Transverse colon (tissue), 4 donors: ENCODE data around the gene BCL11A. TPM values are rescaled to one million over a fixed set of nuclear protein-coding genes. Genes with fewer than 3 reads are reported as not detected.
A peak's percentile ranks its signal among the peaks of the same experiment; 100 is the strongest.

ENCODE experiments used
- DNase-seq: peaks from one replicate; pipeline ENCODE4 v3.0.0-alpha.2; 2019
- H3K27ac ChIP-seq, 4 donors: fragments of 200-600 bp; sonication (generic); 2 replicates each; pipeline ENCODE4 v1.5.1; 2016 to 2018; ENCODE audit warnings: inconsistent platforms in 4 of 4
- H3K27me3 ChIP-seq: fragments of 200-600 bp; sonication (generic); 2 replicates; pipeline ENCODE4 v1.5.1; 2017; ENCODE audit warnings: inconsistent platforms
- H3K36me3 ChIP-seq, 4 donors: fragments of 200-600 bp; sonication (generic); 2 replicates each; pipeline ENCODE4 v1.5.1; 2017 to 2019; ENCODE audit warnings: inconsistent platforms in 4 of 4
- H3K4me1 ChIP-seq, 4 donors: fragments of 200-600 bp; sonication (generic); 2 replicates each; pipeline ENCODE4 v1.5.1; 2017 to 2020; ENCODE audit warnings: inconsistent platforms in 4 of 4
- H3K4me3 ChIP-seq, 4 donors: fragments of 200-600 bp; sonication (generic); 1 replicate in 1 of 4; 2 replicates in 3 of 4; pipeline versions ENCODE4 v1.5.1 to v1.6.1; 2017 to 2019; ENCODE audit warnings: inconsistent platforms in 4 of 4
- H3K9me3 ChIP-seq, 2 donors: fragments of 200-600 bp; sonication (generic); 2 replicates each; pipeline ENCODE4 v1.5.1; 2017 to 2019; ENCODE audit warnings: inconsistent platforms in 2 of 2
- EP300 ChIP-seq: sonication (generic); formaldehyde crosslinking; IDR thresholded peaks from one replicate; pipeline ENCODE4 v1.6.1; 2017; ENCODE audit warnings: antibody characterized with exemption, low read depth
- POLR2A ChIP-seq: fragments of 450-650 bp; IDR thresholded peaks from one replicate; pipeline ENCODE4 v1.6.1; 2016; ENCODE audit warnings: antibody characterized with exemption, mild to moderate bottlenecking, moderate library complexity
- POLR2AphosphoS5 ChIP-seq, 3 donors: sonication (generic); formaldehyde crosslinking; IDR thresholded peaks; one replicate each; pipeline ENCODE4 v1.6.1; 2016; ENCODE audit warnings: antibody characterized with exemption in 3 of 3
- WGBS, 2 donors: methylation state at CpG; one replicate each; pipeline ENCODE4 v1.1.5; 2018; ENCODE audit warnings: low coverage in 1 of 2; 5-methylcytosine and 5-hydroxymethylcytosine counted together
- in situ Hi-C, 4 donors: fragments of 200-750 bp; cut with MboI; loops; one replicate each; pipeline versions ENCODE4 v1.15.0 to v1.15.1; 2017; ENCODE audit warnings: low sequenced_read_pairs in 3 of 4, low pct_ligation_motif_present in 1 of 4, low pct_unique_long_range_greater_than_20kb in 1 of 4
- intact Hi-C: fragments of 100-400 bp; cut with DNase I; formaldehyde crosslinking; loops from one replicate; pipeline ENCODE4 v1.15.1; 2023; ENCODE audit warnings: low total_unique reads
- total RNA-seq, 4 donors: library from RNA; depleted of rRNA; stranded (reverse); fragments of >200 nt; gene quantifications; one replicate each; pipeline ENCODE4 v1.1.0, GENCODE V29; 2016
- TF ChIP-seq, protein P1 (sequence below), 5 experiments: fragments of 200-600 bp in 3 of 5; fragments of 450-650 bp in 2 of 5; sonication (generic) in 3 of 5; IDR thresholded peaks; 1 replicate in 2 of 5; 2 replicates in 3 of 5; pipeline ENCODE4 v1.5.1; 2016 to 2017; ENCODE audit warnings: antibody characterized with exemption in 5 of 5, inconsistent platforms in 3 of 5, mild to moderate bottlenecking in 2 of 5, moderate library complexity in 1 of 5

BCL11A gene
- total RNA-seq, 4 donors from 2014 or later = 11.3 to 38.1 (median 19.9) TPM

DNA sequence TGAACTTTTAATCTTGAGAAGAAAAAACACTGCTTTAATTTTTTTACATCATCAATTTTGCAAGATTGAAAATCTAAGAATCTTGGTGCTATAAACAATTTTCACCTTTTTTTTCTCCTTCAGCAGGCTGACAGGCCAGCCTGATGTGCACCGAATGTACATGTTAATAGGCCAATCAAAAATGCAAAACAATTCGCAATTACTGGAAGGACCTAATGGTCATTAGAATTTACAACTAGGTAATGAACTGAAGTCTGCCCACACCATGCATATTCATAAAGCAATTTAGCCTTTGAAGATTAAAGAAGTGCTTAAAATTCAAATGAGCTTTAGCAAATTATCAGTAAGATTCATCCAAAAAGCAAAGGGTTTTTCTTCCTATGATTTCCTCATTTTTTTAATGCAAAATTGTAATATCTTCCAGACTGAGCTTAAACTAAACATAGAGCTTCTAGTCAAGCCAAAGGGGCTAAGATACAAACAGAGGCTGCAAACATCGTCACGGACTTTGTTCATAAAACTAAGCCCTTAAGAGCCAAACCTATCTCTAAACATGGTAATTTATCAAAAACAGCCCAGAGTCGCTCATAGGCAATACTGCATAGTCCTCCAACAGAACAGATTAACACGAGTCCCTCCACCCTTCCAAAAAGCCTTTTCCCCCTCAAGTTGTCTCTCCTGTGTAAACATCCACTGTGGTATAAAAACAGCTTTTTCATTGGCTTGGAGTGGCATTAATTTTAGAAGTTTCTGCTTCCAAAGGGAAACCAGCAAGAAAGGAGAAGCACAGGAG lies 18.4 kb downstream of the BCL11A start:
- 34 to 59% methylated on average over 6 of the region's 6 CpGs for WGBS, 2 donors

DNA sequence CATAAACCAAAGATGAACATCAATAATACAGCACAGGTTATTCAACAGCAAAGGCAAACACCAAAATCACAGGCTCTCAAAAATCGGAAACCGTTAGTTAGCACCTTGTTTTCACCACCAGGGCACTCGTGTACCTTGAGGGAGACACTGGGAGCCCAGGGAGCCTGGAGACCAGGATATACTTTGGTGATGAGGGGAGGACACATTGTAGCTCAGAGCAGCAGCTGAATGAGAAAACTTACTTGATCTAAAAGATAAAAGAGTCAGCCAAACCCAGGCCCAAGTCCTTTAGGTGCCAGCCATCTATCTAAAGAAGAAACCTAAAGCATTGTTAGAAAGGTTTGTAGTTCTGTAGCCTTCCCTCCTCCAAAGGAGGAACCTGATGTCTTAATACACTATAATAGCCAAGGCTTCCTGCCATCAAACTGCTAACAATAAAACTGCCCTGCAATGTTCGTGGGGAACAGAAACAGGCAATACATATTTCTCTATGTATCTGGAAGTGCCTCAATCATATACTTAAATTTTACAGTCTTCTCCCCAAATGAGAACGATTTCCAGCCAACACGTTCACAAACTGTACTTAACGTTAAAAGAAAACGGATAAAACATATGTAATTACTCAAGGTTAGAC lies 19.3 kb downstream of the BCL11A start:
- in situ Hi-C loops = no loop called here
- TF ChIP-seq POLR2A (no peak), POLR2AphosphoS5 (IDR thresholded peaks at IDR 0.05) (no peak)
- TF ChIP-seq, protein P1, sequence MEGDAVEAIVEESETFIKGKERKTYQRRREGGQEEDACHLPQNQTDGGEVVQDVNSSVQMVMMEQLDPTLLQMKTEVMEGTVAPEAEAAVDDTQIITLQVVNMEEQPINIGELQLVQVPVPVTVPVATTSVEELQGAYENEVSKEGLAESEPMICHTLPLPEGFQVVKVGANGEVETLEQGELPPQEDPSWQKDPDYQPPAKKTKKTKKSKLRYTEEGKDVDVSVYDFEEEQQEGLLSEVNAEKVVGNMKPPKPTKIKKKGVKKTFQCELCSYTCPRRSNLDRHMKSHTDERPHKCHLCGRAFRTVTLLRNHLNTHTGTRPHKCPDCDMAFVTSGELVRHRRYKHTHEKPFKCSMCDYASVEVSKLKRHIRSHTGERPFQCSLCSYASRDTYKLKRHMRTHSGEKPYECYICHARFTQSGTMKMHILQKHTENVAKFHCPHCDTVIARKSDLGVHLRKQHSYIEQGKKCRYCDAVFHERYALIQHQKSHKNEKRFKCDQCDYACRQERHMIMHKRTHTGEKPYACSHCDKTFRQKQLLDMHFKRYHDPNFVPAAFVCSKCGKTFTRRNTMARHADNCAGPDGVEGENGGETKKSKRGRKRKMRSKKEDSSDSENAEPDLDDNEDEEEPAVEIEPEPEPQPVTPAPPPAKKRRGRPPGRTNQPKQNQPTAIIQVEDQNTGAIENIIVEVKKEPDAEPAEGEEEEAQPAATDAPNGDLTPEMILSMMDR (IDR thresholded peaks at IDR 0.05) = peak in 3 of 5 experiments; percentile 7 to 22 (median 8)
- intact Hi-C loops = no loop called here
- no peak overlapping the region for H3K4me3 ChIP-seq
- H3K4me1 ChIP-seq = peaks cover 18 to 92% (median 74%) of the 10 kb centered on the region in 4 donors
- peak overlapping the region; percentile 68 to 84 (median 76) for H3K27ac ChIP-seq
- 20 to 43% methylated on average over 8 of the region's 8 CpGs for WGBS, 2 donors
- no peaks in the 10 kb centered on the region for H3K9me3 ChIP-seq
- no peak for DNase-seq
- H3K36me3 ChIP-seq = no peaks in the 10 kb centered on the region
- H3K27me3 ChIP-seq = no peaks in the 10 kb centered on the region

More for the DNA sequence above, 18.4 kb downstream of the BCL11A start:
- H3K4me3 ChIP-seq = no peak overlapping the region
- intact Hi-C loops = no loop called here
- no peak for DNase-seq
- no peaks in the 10 kb centered on the region for H3K27me3 ChIP-seq
- in situ Hi-C loops = no loop called here
- H3K27ac ChIP-seq = peak overlapping the region; percentile 68 to 84 (median 76)
- no peaks in the 10 kb centered on the region for H3K36me3 ChIP-seq
- no peak for TF ChIP-seq EP300
- TF ChIP-seq, protein P1 (IDR thresholded peaks at IDR 0.05) = no peak
- no peak for TF ChIP-seq POLR2A
- no peak for TF ChIP-seq POLR2AphosphoS5 (IDR thresholded peaks at IDR 0.05)
- no peaks in the 10 kb centered on the region for H3K9me3 ChIP-seq
- peaks cover 15 to 86% (median 66%) of the 10 kb centered on the region in 4 donors for H3K4me1 ChIP-seq

- H3K27me3 ChIP-seq = no peaks in the 10 kb centered on the region
- TF ChIP-seq, protein P1 (IDR thresholded peaks at IDR 0.05) = no peak
- intact Hi-C loops = no loop called here
- WGBS, 2 donors = 32 to 41% methylated on average over 13 of the region's 13 CpGs
- peak overlapping the region; percentile 68 to 84 (median 76) for H3K27ac ChIP-seq
- H3K36me3 ChIP-seq = no peaks in the 10 kb centered on the region
- H3K9me3 ChIP-seq = no peaks in the 10 kb centered on the region
- peaks cover 18 to 100% (median 77%) of the 10 kb centered on the region in 4 donors for H3K4me1 ChIP-seq
- DNase-seq = no peak
- in situ Hi-C loops = no loop called here
- no peak overlapping the region for H3K4me3 ChIP-seq
Observed at GRCh38 chr2:60533101-60534051, 20.1 kb downstream of the BCL11A start.

- DNase-seq = no peak
- intact Hi-C loops = no loop called here
- Histone ChIP-seq H3K4me3 (no peak overlapping the region), H3K9me3 (no peaks in the 10 kb centered on the region), H3K4me1 (peaks cover 18 to 91% (median 72%) of the 10 kb centered on the region in 4 donors), H3K27ac (peak overlapping the region; percentile 72 to 84 (median 78)), H3K36me3 (no peaks in the 10 kb centered on the region), H3K27me3 (no peaks in the 10 kb centered on the region)
- 46 to 51% methylated on average over 2 to 3 of the region's 3 CpGs for WGBS, 2 donors
- in situ Hi-C loops = no loop called here
- TF ChIP-seq, protein P1 (IDR thresholded peaks at IDR 0.05) = no peak
- TF ChIP-seq EP300 (no peak), POLR2A (no peak)
Observed at GRCh38 chr2:60532421-60532820, 21.0 kb downstream of the BCL11A start.
